Neural progenitor cell (in vitro differentiated cells): ENCODE measurements around the gene TKT.

ENCODE experiments used
- CTCF ChIP-seq: fragments of 200-600 bp; sonication (generic); IDR thresholded peaks from 2 replicates; pipeline ENCODE4 v1.5.1; 2017; ENCODE audit warnings: antibody characterized with exemption, mild to moderate bottlenecking
- EZH2phosphoT487 ChIP-seq: fragments of 200-600 bp; sonication (generic); IDR thresholded peaks from 2 replicates; pipeline ENCODE4 v1.6.1; 2017; ENCODE audit warnings: antibody characterized with exemption

GRCh38 chr3:53184701-53185100 lies 71.1 kb downstream of the TKT start:
- no peak for TF ChIP-seq CTCF
- TF ChIP-seq EZH2phosphoT487, result no peak
